Pulmonary artery endothelial cell (primary cell): ENCODE results near the gene PLOD1. TPM values are rescaled to one million over a fixed set of nuclear protein-coding genes. Genes with fewer than 3 reads are reported as not detected.
"Not testable (repeated sequence)": the region's sequence is repeated elsewhere in the genome, so short reads cannot be mapped to it uniquely, and the experiment has no call there.

Experiments used
- DNase-seq: peaks from one replicate; pipeline ENCODE4 v3.0.0-alpha.2; 2011; ENCODE audit warnings: low read depth, low spot score
- total RNA-seq: library from RNA; depleted of rRNA; stranded (reverse); fragments of >200 nt; gene quantifications from 2 replicates; pipeline ENCODE4 v1.2.3, GENCODE V29; 2014

The PLOD1 gene
- total RNA-seq, 1 donor from 2014 or later = 342 TPM

DNA sequence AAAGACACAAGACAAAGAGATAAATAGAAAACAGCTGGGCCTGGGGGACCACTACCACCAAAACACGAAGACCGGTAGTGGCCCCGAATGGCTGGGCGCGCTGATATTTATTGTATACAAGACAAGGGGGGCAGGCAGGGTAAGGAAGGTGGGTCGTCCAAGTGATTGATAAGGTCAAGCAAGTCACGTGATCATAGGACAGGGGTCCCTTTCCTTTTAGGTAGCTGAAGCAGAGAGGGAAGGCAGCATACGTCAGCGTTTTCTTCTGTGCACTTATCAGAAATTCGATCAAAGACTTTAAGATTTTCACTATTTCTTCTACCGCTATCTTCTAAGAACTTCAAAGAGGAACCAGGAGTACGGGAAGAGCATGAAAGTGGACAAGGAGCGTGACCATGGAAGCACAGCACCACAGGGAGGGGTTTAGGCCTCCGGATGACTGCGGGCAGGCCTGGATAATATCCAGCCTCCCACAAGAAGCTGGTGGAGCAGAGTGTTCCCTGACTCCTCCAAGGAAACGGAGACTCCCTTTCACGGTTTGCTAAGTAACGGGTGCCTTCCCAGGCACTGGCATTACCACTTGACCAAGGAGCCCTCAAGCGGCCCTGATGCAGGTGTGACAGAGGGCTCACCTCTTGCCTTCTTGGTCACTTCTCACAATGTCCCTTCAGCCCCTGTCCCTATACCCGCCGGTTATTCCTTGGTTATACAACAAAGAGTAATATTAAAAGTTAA is 21.9 kb upstream of the PLOD1 start:
- not testable (repeated sequence) for DNase-seq

DNA sequence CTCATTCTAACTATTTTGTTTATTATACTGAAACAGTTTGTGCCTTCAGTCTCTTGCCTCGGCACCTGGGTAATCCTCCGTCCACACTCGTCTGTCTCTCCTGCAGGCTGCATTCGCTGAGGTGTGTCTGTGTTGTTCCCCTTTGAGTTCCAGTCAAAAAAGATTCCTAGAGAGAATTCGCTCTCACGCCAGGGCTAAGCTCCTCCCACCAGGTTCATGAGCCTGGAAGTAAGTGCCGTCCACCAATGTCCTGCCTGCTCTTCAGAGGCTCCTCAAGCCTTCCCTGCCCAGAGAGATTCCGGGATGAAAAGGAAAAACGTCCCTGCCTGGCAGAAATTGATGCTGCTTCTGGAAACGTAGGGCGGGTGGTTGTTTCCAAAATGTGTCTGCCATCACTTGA is 21.2 kb upstream of the PLOD1 start:
- no peak for DNase-seq

DNA sequence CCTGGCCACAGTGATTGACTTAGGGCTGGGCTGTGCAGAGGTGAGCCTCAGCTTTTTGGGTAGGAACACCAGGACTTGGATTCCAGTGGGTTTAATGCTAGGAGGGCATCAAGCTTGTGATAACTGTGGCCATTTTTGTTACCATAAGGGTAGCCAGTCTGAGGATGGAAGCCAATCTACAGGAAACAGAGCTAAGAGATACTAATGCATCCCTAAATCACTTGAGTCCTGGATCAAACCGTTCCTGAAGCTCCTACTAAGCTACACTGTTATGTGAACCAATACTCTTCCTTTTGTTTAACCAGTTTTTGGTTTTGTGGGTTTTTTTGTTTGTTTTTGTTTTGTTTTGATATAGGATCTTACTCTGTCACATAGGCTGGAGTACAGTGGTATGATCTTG is 20.5 kb upstream of the PLOD1 start:
- no peak for DNase-seq

DNA sequence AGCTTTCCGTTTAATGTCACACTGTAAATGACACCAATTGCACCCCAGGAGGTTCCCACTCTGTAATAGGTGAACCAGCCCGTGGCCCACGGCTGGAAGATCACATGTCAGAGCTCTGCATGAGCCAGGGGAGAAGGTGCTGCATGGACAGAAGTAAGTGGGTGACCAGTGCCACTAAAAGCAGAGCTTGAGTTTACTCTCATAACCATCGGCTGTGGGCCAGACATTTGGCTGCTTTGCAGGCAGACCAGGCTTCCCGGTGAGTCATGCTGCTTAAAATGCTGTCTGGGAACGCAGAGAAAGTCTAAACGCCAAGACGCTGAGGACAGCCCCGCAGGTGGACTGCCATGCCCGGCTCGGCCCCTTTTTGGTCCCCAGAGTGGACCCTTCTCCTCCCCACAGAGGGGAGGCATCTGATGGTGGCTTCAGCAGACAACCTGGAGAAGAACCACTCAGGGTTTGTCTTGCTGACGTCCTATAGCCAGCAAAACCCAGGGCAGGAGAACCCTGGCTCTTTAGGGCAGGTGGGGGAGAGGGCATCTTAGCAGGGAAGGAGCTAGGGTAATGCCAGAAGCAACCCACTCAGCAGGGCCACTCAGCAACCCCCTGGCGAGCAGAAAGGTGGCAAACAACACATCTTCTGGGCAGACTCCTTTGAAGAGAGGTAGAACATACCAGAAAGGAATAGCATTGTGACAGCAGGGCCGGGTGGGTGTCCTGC is 15.6 kb upstream of the PLOD1 start:
- DNase-seq = no peak

DNA sequence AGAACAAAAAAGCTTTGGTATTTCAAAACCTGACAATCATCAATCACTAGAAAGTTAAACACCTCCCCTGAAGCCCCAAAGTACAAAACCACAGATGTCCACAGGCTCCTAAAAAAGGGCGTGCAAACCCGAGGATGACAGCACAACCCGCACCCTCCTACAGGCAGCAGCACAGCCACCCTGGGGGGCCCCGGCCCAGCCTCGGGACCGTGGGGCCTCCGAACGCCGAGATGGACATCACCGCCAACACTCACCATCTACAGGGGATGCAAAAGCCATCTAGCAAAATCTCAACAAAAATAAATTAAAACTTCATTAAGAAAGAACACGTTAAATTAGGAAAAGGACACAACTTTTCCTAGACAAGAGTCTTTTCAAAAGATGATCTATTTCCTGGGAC is 14.9 kb upstream of the PLOD1 start:
- DNase-seq = no peak

DNA sequence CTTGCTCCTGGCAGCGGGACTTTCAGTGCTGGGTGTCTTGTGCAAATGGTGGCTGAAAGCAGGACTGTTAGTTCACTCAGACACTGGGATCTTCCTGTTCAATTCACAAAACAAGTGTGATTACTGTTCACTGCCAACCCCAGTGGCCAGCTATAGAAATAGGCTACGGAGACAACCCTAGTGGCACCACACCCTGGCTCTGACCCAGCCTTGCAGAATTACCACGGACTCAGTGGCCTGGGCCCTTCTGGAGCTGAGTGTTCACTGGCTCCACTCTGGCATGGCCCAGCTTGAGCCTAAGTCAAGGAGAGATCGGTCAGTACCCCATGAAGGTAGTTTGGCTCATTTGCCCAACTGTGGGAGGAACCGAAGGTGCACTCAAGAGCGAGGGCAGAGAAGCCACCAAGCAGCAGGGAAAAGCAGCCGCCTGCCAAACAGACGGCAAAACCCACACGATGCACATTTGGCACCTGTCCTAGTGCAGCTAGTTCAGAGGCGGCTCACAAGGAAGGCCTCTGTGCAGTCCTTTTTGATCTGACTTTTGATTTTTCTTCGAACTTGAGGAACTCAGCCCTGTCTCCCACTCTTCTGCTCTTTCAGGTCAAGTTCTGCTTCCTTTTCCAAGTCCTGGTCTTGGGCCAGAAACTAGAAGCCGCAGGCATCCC is 14.1 kb upstream of the PLOD1 start:
- DNase-seq = no peak

DNA sequence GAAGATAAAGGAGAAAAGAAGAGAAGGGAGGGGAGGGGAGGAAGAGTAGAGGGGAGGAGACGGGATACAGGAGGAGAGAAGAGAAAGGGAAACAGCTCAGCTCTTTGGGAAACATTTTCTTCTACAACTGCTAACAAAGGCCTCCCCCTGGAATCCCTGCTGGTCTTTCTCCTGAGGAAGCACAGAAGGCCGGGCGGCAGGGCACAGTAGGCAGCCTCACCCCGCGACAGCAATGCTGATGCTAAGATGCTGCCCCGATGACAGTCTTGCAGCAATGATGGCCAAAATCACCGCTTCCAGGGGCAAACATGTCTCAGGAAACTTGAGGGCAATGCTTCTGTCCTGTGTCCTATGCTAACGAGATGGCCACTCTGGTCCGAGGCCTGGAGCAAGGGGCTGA is 13.5 kb upstream of the PLOD1 start:
- no peak for DNase-seq

DNA sequence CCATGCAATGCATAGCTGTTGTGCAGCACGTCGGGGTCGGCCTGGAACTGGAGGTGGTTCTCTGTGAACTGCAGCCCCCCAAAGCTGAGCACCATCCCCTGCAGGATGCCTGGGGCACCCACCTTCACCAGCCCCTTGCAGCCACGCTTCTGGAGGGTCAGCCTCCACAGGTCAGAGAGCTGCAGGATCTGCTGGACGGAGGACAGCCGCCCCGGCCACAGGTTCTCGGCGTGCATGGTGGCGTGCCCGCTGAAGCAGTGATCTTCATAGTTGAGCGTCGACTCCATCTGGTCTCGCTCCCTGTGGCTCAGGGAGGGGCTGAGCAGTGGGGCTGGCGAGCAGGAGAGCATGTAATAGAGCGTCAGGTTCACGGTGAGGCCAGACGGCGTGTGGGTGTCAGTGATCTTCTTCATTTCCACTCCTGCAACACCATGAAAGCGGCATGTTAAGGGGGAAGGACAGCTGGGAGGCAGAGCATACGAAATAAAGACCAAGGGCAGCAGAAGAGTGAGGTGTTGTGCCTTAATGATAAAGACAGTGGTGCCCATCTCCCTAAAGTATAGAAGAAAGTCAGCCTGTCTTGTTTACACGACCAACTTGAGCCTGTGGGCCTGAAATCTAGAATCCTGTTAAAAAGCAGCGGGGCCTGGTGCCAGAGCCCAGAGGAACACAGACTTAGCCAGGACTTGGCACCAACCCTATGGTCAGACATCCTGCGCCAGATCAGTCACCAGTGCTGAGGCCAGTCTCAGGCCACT is 11.3 kb upstream of the PLOD1 start:
- no peak for DNase-seq

DNA sequence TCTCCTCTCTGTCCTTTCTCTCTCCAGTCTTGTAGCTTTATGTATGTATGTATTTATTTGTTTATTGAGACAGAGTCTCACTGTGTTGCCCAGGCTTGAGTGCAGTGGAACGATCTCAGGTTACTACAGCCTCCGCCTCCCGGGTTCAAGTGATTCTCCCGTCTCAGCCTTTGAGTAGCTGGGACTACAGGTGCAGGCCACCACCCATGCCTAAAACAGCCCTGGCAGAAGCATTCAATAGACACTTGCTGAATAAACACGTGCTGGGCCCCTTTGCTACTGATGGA is 10.7 kb upstream of the PLOD1 start:
- DNase-seq = no peak

DNA sequence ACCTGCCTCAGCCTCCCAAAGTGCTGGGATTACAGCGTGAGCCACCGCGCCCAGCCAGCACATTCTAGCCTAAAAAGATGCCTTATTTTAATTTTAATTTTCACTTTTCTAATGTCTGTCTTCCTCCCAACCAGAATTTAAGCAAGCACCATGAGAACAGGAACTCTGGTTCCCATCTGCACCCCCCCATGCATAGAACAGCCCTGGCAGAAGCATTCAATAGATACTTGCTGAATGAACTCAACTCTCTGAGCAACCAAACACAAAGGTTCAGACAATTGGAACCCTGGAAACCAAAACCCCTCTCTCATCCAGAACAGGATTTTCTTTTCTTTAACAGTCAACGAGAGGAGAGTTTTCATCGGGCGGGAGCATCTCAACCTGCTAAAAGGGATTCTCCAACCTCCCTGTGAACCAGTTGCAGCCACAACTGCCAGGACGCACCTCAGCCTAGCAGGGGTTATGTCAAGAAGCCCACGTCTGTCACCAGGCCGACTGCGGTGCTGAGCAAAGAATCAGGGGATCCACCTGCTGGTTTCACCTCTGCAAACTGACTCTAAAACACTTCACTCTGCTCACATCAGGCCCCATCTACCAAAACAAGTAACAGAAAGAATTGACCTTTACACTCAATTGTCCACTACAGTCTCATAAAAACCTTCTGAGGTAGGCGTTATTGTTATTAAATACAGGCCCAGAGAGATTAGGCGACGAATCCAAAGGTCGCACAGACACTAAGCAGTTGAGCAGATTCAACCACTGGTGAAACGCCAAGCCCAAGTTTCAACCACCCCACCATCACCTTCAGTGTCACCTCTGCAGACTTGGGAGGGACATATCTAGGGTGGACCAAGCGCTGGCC is 10.0 kb upstream of the PLOD1 start:
- DNase-seq = no peak

DNA sequence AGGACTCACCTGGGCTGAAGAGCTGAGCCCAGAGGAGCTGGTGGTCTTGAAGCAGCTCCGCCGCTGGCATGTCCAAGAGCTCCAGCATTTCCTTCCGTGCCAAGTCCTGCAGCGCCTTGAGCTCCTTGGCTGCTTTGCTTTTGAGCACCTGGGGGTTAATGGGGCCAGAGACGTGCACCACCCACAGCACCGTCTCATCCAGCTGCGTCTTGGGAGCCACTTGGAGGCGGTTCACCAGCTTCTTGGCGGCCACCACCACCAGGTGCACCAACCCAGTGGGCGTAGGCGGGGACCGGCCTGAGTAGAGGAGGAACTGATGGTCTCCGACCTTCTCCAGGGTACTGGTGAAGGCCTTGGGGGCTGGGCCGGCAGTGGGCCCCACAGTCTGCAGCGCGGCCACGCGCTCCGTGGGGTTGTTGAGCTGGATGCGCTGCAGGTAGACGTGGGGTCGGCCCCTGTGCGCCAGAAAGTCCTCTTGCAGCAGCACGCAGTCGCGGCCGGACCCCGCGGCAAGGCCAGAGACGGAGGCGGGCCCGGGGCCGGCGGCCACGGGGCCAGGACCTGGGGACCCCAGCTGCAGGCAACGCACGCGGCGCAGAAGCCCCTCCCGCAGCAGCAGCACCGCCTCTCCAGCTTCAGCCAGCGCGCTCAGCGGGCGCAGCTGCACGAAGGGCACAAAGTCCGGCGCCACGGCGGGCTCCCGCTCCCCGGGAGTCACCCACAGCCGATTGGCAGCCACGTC is 9.2 kb upstream of the PLOD1 start:
- DNase-seq = not testable (repeated sequence)

DNA sequence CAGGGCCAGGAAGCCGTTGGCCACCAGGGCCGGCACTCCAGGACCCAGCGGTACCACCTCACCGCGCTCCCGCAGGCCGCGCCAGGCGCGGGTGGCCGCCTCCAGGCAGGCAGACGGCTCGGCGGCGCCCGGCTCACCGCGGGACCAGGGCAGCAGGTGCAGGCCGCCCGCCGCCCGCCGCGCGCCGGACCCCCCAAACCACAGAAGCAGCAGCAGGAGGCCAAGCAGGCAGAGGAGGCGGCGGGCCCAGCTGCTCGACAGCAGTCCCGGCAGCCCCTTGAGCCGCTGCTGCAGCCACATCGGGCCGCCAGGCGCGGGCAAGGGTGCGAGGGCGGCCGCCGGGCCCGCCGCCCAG is 8.6 kb upstream of the PLOD1 start:
- no peak for DNase-seq

DNA sequence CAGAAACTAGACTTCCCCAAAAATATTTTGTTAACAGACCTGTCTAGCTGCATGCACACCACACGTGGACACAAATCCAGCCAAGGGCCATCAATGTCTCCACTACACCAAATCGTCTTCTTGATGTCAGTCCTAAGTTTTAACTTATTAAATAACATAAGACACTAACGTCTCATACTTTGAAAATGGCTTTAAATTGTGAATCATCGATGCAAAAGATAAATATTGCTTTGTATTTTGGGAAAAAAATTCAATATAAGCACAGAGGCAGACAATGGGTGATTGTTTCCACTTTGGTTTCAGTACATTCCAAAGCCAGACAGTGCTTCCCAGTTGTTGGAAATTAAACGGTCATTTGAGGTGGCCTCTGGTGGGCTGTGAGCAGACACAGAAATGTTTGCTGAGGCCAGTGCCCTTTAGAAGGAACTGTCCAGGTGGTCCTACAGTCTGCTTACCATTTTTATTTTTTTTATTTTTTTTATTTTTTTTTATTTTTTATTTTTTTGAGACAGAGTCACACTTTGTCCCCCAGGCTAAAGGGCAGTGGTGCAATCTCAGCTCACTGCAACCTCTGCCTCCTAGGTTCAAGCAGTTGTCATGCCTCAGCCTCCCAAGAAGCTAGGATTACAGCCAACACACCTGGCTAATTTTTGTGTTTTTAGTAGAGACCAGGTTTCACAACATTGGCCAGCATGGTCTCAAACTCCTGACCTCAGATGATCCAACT is 6.5 kb upstream of the PLOD1 start:
- no peak for DNase-seq

DNA sequence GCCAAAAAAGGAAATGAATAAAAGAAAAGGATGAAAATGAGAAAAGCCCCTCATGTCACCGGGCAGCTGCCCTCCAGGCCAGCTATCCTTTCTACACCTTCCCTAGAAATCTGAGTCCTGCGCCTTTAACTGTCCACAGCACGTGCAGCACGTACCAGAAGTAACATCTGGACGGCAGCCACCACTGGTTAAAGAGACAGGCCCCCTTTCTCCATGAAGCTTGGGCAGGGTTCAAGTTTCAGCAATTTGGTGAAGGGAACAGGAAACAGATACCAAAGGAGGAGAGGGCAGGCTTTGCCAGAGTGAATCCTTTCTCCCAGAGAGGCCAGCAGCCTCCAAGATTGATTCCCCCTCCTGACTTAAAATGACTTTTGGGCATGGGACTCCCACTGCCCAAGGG is 4.7 kb upstream of the PLOD1 start:
- no peak for DNase-seq

DNA sequence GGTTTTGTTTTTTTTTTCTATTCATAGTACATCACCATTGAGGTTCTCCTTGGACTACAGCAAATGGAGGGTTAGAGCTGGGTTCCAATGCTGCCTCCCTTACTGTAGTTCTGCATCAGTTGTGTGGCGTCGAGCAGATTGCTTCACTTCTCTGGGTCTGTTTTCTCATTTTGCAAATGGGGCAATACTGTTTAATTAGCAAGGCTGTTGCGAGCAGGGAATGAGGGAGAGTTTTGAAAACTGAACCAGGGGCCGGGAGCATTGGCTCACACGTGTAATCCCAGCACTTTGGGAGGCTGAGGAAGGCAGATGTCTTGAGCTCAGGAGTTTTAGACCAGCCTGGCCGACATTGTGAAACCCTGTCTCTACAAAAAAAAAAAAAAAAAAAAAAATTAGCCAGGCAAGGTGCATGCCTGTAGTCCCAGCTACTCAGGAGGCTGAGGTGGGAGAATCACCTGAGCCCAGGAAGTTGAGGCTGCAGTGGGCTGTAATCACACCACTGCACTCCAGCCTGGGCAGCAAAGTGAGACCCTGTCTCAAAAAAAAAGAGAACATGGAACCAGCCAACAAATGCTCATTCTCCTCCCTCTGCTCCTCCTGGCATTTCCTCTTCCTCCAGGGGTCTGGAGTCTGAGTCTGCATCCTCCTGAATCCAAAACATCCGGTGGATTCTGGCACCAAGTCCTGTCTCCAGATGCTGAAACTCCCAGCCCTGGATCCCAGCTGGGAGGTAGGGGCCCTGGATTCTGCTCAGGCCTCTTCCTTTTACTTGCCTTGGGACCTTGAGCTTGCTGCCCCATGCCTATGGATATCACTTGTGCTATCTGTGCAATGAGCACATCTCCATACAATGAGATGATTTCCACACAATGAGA is 3.7 kb upstream of the PLOD1 start:
- DNase-seq = peak; percentile 82

DNA sequence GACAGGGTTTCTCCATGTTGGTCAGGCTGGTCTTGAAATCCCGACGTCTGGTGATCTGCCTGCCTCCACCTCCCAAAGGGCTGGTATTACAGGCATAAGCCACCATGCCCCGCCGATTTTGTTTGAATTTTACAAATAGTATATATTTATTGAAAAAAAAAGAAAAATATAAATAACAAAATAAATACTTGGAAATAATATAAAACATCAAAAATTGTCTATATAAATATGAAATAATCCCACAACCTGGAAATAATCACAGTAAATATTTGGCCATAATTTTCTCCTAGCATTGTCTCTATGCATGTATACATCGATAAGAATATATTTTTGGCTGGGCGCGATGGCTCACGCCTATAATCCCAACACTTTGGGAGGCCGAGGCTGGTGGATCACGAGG is 2.7 kb upstream of the PLOD1 start:
- DNase-seq = no peak

DNA sequence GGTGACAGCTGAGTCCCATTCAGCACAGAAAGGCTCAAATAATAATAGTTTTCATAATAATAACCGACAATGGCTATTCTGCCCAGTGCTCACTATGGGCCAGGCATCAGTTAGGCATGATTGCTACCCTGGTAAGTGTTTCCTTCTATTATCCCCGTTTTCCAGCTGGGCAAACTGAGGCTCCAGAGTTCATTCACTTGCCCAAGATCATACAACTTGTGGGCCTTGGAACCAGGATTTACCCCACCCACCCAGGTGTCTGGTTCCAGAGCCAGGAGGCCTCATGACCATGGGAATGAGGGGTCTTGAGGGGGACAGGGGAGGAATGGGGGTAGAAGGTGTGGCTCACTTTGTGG is 518 bp downstream of the PLOD1 start:
- DNase-seq = no peak

DNA sequence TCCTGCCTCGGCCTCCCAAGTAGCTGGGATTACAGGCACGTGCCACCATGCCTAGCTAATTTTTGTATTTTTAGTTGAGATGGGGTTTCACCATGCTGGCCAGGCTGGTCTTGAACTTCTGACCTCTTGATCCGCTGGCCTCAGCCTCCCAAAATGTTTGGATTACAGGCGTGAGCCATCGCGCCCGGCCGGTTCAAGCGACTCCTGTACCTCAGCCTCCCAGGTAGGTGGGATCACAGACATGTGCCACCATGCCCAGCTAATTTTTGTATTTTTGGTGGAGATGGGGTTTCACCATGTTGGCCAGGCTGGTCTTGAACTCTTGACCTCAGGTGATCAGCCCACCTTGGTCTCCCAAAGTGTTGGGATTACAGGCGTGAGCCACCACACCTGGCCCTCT is 1.2 kb downstream of the PLOD1 start:
- not testable (repeated sequence) for DNase-seq
